HepG2 (cell line): ENCODE measurements around the gene ARF5. TPM values are rescaled to one million over a fixed set of nuclear protein-coding genes. Genes with fewer than 3 reads are reported as not detected.

Experiments used
- ATAC-seq: fragments of 200-7000 bp; cut with Tn5 transposase; 3 replicates; pipeline ENCODE4 v1.9.1; 2020; ENCODE audit warnings: mild to moderate bottlenecking, moderate library complexity
- BruUV-seq: library from RNA; stranded (reverse); fragments of 400-500 nt; replicated peaks from 2 replicates; lab custom pipeline; 2021; lab: Mats Ljungman, UMichigan
- CTCF ChIA-PET: fragments of 300-600 bp; formaldehyde crosslinking; extraction: SDS; loops from one replicate; lab custom pipeline; 2021; ENCODE audit warnings: low total read pairs, inconsistent platforms, low intra/inter-chr PET ratio; lab: Yijun Ruan, JAX
- POLR2A ChIA-PET: fragments of 350-600 bp; sonication (Branson Sonifier 250); formaldehyde crosslinking; loops from one replicate; lab custom pipeline; 2020; ENCODE audit warnings: antibody characterized with exemption, inconsistent platforms; lab: Yijun Ruan, JAX
- DNase-seq: peaks from one replicate; pipeline ENCODE4 v3.0.0-alpha.2; 2015; ENCODE audit warnings: low spot score
- FAIRE-seq: peaks from 3 replicates; lab custom pipeline; 2011; peaks lifted over from hg19 to GRCh38; lab: Jason Lieb, UNC
- H2AFZ ChIP-seq: one replicate; pipeline ENCODE4 v1.6.1; 2011; ENCODE audit warnings: low read length, inconsistent platforms
- H3K27ac ChIP-seq: fragments of 300-600 bp; 3 replicates; pipeline ENCODE4 v1.8.0; 2011; ENCODE audit warnings: mixed run types, mild to moderate bottlenecking, mixed read lengths, low read length, inconsistent platforms; ENCODE audit not compliant: insufficient read depth; ENCODE audit errors: extremely low read length
- H3K27me3 ChIP-seq, 2 experiments: fragments of 200-600 bp in 1 of 2; 2 replicates in 1 of 2; 3 replicates in 1 of 2; pipeline versions ENCODE4 v1.6.0 to v1.8.0; 2011; ENCODE audit warnings: low read length in 2 of 2, mild to moderate bottlenecking in 2 of 2, moderate library complexity in 2 of 2, inconsistent platforms in 1 of 2; ENCODE audit not compliant: insufficient read depth in 2 of 2, control insufficient read depth in 1 of 2
- H3K36me3 ChIP-seq, 2 experiments: fragments of 200-600 bp in 1 of 2; replicated peaks in 1 of 2; 2 replicates in 1 of 2; 3 replicates in 1 of 2; pipeline versions ENCODE4 v1.5.1 to v1.8.0; 2011; ENCODE audit warnings: low read length in 2 of 2, inconsistent platforms in 1 of 2; ENCODE audit not compliant: insufficient read depth in 2 of 2, control insufficient read depth in 1 of 2
- H3K4me1 ChIP-seq: 2 replicates; pipeline ENCODE4 v1.5.1; 2012; ENCODE audit warnings: low read length, inconsistent platforms; ENCODE audit not compliant: insufficient read depth
- H3K4me2 ChIP-seq: 2 replicates; pipeline ENCODE4 v1.6.0; 2011; ENCODE audit warnings: low read depth, low read length, inconsistent platforms
- H3K4me3 ChIP-seq, 3 experiments: fragments of 200-600 bp in 1 of 3; sonication (generic), shearing (Covaris generic) in 1 of 3; replicated peaks in 1 of 3; 2 replicates each; pipeline ENCODE4 v1.5.1; 2011 to 2016; ENCODE audit warnings: low read length in 3 of 3, inconsistent platforms in 2 of 3, low read depth in 2 of 3, mild to moderate bottlenecking in 2 of 3, control low read depth in 1 of 3, mixed read lengths in 1 of 3; ENCODE audit not compliant: insufficient read depth in 1 of 3
- H3K79me2 ChIP-seq: one replicate; pipeline ENCODE4 v1.6.1; 2011; ENCODE audit warnings: low read length, inconsistent platforms; ENCODE audit not compliant: insufficient read depth
- H3K9ac ChIP-seq: 2 replicates; pipeline ENCODE4 v1.6.0; 2011; ENCODE audit warnings: mild to moderate bottlenecking, low read depth, low read length, inconsistent platforms; ENCODE audit not compliant: insufficient read depth
- H3K9me3 ChIP-seq: 2 replicates; pipeline ENCODE4 v1.5.1; 2012; ENCODE audit warnings: mild to moderate bottlenecking, low read length
- H4K20me1 ChIP-seq: 2 replicates; pipeline ENCODE4 v1.6.0; 2011; ENCODE audit warnings: inconsistent platforms, mild to moderate bottlenecking, low read length, moderate library complexity; ENCODE audit not compliant: insufficient read depth
- FOXC1 ChIP-seq: sonication (generic); formaldehyde crosslinking; IDR thresholded peaks from 2 replicates; pipeline ENCODE4 v1.8.0; 2022; ENCODE audit warnings: mild to moderate bottlenecking, missing genetic modification reagents, borderline replicate concordance
- MEF2D ChIP-seq: sonication (generic); formaldehyde crosslinking; IDR thresholded peaks from 2 replicates; pipeline ENCODE4 v1.5.1; 2020; ENCODE audit warnings: mild to moderate bottlenecking, missing genetic modification reagents
- SIX1 ChIP-seq: sonication (generic); formaldehyde crosslinking; IDR thresholded peaks from 2 replicates; pipeline ENCODE4 v1.4.0; 2020; ENCODE audit warnings: missing genetic modification reagents, borderline replicate concordance
- SMARCC2 ChIP-seq: fragments of 450-650 bp; IDR thresholded peaks from 2 replicates; pipeline ENCODE4 v1.6.1; 2017; ENCODE audit warnings: antibody characterized with exemption, mild to moderate bottlenecking
- SNAI1 ChIP-seq: sonication (generic); formaldehyde crosslinking; IDR thresholded peaks from 2 replicates; pipeline ENCODE4 v1.5.0; 2020; ENCODE audit warnings: mild to moderate bottlenecking, missing genetic modification reagents, borderline replicate concordance
- TSC22D2 ChIP-seq: sonication (generic); formaldehyde crosslinking; IDR thresholded peaks from 2 replicates; pipeline ENCODE4 v1.5.1; 2020; ENCODE audit warnings: missing genetic modification reagents, mild to moderate bottlenecking, borderline replicate concordance
- ZC3H13 ChIP-seq: sonication (generic); formaldehyde crosslinking; IDR thresholded peaks from 2 replicates; pipeline ENCODE4 v1.8.1; 2023; ENCODE audit warnings: mild to moderate bottlenecking, missing genetic modification reagents, moderate library complexity
- ZKSCAN1 ChIP-seq: fragments of 150-350 bp; IDR thresholded peaks from 2 replicates; pipeline ENCODE4 v1.6.1; 2014; ENCODE audit warnings: low read length
- ZNF101 ChIP-seq: sonication (generic); formaldehyde crosslinking; IDR thresholded peaks from 2 replicates; pipeline ENCODE4 v1.4.0; 2020; ENCODE audit warnings: mild to moderate bottlenecking, low read depth, missing genetic modification reagents, borderline replicate concordance
- WGBS: methylation state at CpG from one replicate; pipeline ENCODE4 v1.1.6; 2017; ENCODE audit warnings: low lambda C conversion rate; 5-methylcytosine and 5-hydroxymethylcytosine counted together
- in situ Hi-C: cut with HindIII; loops from 2 replicates; pipeline ENCODE4 v1.10.0; 2017; ENCODE audit warnings: low pct_unique_long_range_greater_than_20kb; ENCODE audit not compliant: extremely low pct_ligation_motif_present
- intact Hi-C: fragments of 100-400 bp; cut with micrococcal nuclease; formaldehyde crosslinking; loops from one replicate; pipeline ENCODE4 v1.10.0; 2022; ENCODE audit not compliant: unreplicated experiment
- polyA plus RNA-seq, 8 experiments: library from polyadenylated mRNA; depleted of rRNA in 3 of 8; stranded (reverse) in 7 of 8; unstranded in 1 of 8; fragments of >200 nt; fragmentation: Illumina TruSeq in 4 of 8; extraction: Trizol in 4 of 8; gene quantifications; 2 replicates each; pipeline versions ENCODE4 v1.2.1 to v1.2.3, GENCODE V29; 2011 to 2016; ENCODE audit warnings: low read depth in 4 of 8, missing spikeins in 1 of 8, mixed read lengths in 1 of 8; ENCODE audit not compliant: insufficient read depth in 1 of 8
- total RNA-seq, 5 experiments: library from RNA; depleted of rRNA; stranded (reverse); fragments of >200 nt; fragmentation: Illumina TruSeq; extraction: Trizol; gene quantifications; 2 replicates each; pipeline ENCODE4 v1.2.3, GENCODE V29; 2016; ENCODE audit warnings: low read depth in 1 of 5
- TF ChIP-seq, protein P1 (sequence below): sonication (generic); formaldehyde crosslinking; IDR thresholded peaks from 2 replicates; pipeline ENCODE4 v1.4.0; 2020; ENCODE audit warnings: mild to moderate bottlenecking, missing genetic modification reagents, borderline replicate concordance

ARF5 gene
- total and polyA plus RNA-seq, 2 of the 13 experiments (the other 11 are each of a cell fraction or from before 2014, with no cell fraction given) = 109 to 135 TPM

DNA sequence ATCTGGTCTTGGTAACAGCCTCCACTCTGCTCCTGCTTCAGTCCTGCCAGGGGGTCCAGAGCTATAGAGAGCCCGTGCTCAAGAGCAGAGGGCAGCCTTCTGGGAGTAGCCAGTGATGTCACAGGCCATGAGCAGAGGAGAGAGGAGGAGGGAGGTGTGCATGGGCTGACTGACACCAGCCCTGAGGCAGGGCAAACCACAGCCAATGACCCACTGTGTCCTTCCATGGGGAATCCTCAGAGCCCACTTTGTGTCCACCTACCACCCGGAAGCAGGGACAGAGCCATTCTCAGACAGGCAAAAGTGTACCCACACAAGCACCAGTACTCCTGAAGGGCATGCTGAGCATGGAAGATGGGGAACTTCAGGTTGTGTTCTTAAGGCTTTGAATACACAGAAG lies 29.8 kb downstream of the ARF5 start, which contains the start of gene PAX4:
Gene PAX4, minus strand, starts transcription at position 101 of the 400 bp plus-strand sequence. CDS start 2,214 bp downstream, outside the sequence.
- TF ChIP-seq SNAI1 (CRISPR knock-in tag) (no peak), SIX1 (no peak), ZC3H13 (CRISPR knock-in tag) (no peak), FOXC1 (no peak), ZNF101 (no peak), MEF2D (CRISPR knock-in tag) (no peak), ZKSCAN1 (no peak), TSC22D2 (CRISPR knock-in tag) (no peak), SMARCC2 (no peak)
- TF ChIP-seq, protein P1, sequence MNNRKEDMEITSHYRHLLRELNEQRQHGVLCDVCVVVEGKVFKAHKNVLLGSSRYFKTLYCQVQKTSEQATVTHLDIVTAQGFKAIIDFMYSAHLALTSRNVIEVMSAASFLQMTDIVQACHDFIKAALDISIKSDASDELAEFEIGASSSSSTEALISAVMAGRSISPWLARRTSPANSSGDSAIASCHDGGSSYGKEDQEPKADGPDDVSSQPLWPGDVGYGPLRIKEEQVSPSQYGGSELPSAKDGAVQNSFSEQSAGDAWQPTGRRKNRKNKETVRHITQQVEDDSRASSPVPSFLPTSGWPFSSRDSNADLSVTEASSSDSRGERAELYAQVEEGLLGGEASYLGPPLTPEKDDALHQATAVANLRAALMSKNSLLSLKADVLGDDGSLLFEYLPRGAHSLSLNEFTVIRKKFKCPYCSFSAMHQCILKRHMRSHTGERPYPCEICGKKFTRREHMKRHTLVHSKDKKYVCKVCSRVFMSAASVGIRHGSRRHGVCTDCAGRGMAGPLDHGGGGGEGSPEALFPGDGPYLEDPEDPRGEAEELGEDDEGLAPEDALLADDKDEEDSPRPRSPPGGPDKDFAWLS (CRISPR knock-in tag) = no peak
- intact Hi-C loops = no loop called here
- no peak for ATAC-seq
- no peaks in the 10 kb centered on the region for H3K36me3 ChIP-seq
- peaks cover 2 to 42% of the 10 kb centered on the region in 2 experiments; a peak in 4 of 5 replicates for H3K27me3 ChIP-seq
- no peak for DNase-seq
- H3K79me2 ChIP-seq = no peaks in the 10 kb centered on the region
- WGBS = no CpG with 5 or more reads among the region's 2 CpGs
- no peak within 1 kb of the TSS for H3K9ac ChIP-seq
- in situ Hi-C loops = no loop called here
- no peak within 1 kb of the TSS for H3K27ac ChIP-seq
- H2AFZ ChIP-seq = no peak within 1 kb of the TSS
- ChIA-PET POLR2A (no interaction called here), CTCF (no interaction called here)
- no TSS peak for BruUV-seq
- no peak for FAIRE-seq
- H3K4me3 ChIP-seq = no peak within 1 kb of the TSS
- H3K4me1 ChIP-seq = no peaks in the 10 kb centered on the region
- no peak within 1 kb of the TSS for H3K4me2 ChIP-seq
- H4K20me1 ChIP-seq = no peaks in the 10 kb centered on the region
- no peaks in the 10 kb centered on the region for H3K9me3 ChIP-seq
